Measurements from ENCODE around the gene RASA2.

GRCh38 chr3:141547791-141548190, 61.0 kb downstream of the RASA2 start:
- TF ChIP-seq TAF1 (IDR thresholded peaks at IDR 0.05; ENCODE audit: low read depth, low read length) (no peak), POLR2A (IDR thresholded peaks at IDR 0.05; ENCODE audit: low read depth, low read length) (no peak)
